CD4-positive, alpha-beta T cell treated with Interleukin-1 beta for 1 hour (primary cell): ENCODE results near the gene PRM3.

Source experiments
- DNase-seq, 2 donors: peaks; one replicate each; pipeline ENCODE4 v3.0.0-alpha.2; 2020 to 2022

PRM3 gene

GRCh38 chr16:11280616-11281522, 7.4 kb upstream of the PRM3 start, which contains the start of gene PRM1:
Gene PRM1, minus strand, starts transcription at chr16:11281330. Its CDS starts 92 bp downstream, at chr16:11281238.
- DNase-seq, result no peak

- DNase-seq, result no peak
Observed at GRCh38 chr16:11278681-11279628, 5.5 kb upstream of the PRM3 start.

- DNase-seq, result no peak
Observed at GRCh38 chr16:11277607-11278337, 4.3 kb upstream of the PRM3 start.

- no peak for DNase-seq
Observed at GRCh38 chr16:11276896-11277593, 3.6 kb upstream of the PRM3 start.

GRCh38 chr16:11276143-11276895, 2.9 kb upstream of the PRM3 start, which contains the start of gene PRM2:
Gene PRM2, minus strand, starts transcription at chr16:11276480. Its CDS starts 110 bp downstream, at chr16:11276370.
- DNase-seq, result no peak

- DNase-seq, result no peak
Observed at GRCh38 chr16:11274964-11275363, 1.5 kb upstream of the PRM3 start.

- no peak for DNase-seq
Observed at GRCh38 chr16:11273721-11274324, 394 bp upstream of the PRM3 start.

GRCh38 chr16:11272484-11272883, 945 bp downstream of the PRM3 start:
- no peak for DNase-seq

- no peak for DNase-seq
Observed at GRCh38 chr16:11271610-11272009, 1.8 kb downstream of the PRM3 start.

- no peak for DNase-seq
Observed at GRCh38 chr16:11270602-11271162, 2.7 kb downstream of the PRM3 start.

- DNase-seq, result no peak
Observed at GRCh38 chr16:11268921-11269375, 4.5 kb downstream of the PRM3 start, which contains the start of gene TNP2. Gene TNP2, minus strand, starts transcription at chr16:11269325. Its CDS starts 63 bp downstream, at chr16:11269262.

- no peak for DNase-seq
Observed at GRCh38 chr16:11265124-11265523, 8.3 kb downstream of the PRM3 start.

- no peak for DNase-seq
Observed at GRCh38 chr16:11264155-11264832, 9.1 kb downstream of the PRM3 start.

GRCh38 chr16:11263737-11264136, 9.7 kb downstream of the PRM3 start:
- DNase-seq, result peak; percentile 17 to 39

GRCh38 chr16:11262915-11263314, 10.5 kb downstream of the PRM3 start:
- no peak for DNase-seq

GRCh38 chr16:11260596-11260966, 12.8 kb downstream of the PRM3 start:
- DNase-seq, result no peak

- no peak for DNase-seq
Observed at GRCh38 chr16:11259655-11260595, 13.5 kb downstream of the PRM3 start.
